Stimulated activated CD8-positive, alpha-beta memory T cell treated with anti-CD3 and anti-CD28 coated beads, Interleukin-15, amount 100 ng/mL, for 4 hours (primary cell): ENCODE results near the gene PLEKHA8.

ENCODE experiments used
- DNase-seq, 2 donors: peaks; one replicate each; pipeline ENCODE4 v3.0.0-alpha.2; 2020; ENCODE audit warnings: low read depth in 2 of 2

The PLEKHA8 gene

GRCh38 chr7:30167901-30168300 lies 139.7 kb downstream of the PLEKHA8 start:
- DNase-seq: no peak

- DNase-seq: no peak
Observed at GRCh38 chr7:30168835-30169573, 140.8 kb downstream of the PLEKHA8 start.

- no peak for DNase-seq
Observed at GRCh38 chr7:30169579-30169978, 141.4 kb downstream of the PLEKHA8 start.

- DNase-seq: no peak
Observed at GRCh38 chr7:30170476-30171205, 142.4 kb downstream of the PLEKHA8 start.

GRCh38 chr7:30171766-30172447 lies 143.7 kb downstream of the PLEKHA8 start:
- DNase-seq: no peak

- DNase-seq: no peak
Observed at GRCh38 chr7:30172451-30172850, 144.2 kb downstream of the PLEKHA8 start.

- no peak for DNase-seq
Observed at GRCh38 chr7:30173058-30173897, 145.1 kb downstream of the PLEKHA8 start.

GRCh38 chr7:30175180-30175579 lies 147.0 kb downstream of the PLEKHA8 start:
- DNase-seq: no peak

- DNase-seq: no peak
Observed at GRCh38 chr7:30175636-30176147, 147.5 kb downstream of the PLEKHA8 start.

- no peak for DNase-seq
Observed at GRCh38 chr7:30176463-30177109, 148.4 kb downstream of the PLEKHA8 start.

GRCh38 chr7:30177186-30177585 lies 149.0 kb downstream of the PLEKHA8 start:
- no peak for DNase-seq

- no peak for DNase-seq
Observed at GRCh38 chr7:30177965-30178364, 149.8 kb downstream of the PLEKHA8 start.

GRCh38 chr7:30178748-30179436 lies 150.7 kb downstream of the PLEKHA8 start:
- no peak for DNase-seq
